Nephron progenitor cell (in vitro differentiated cells): ENCODE results near the gene ERAS.

Experiments
- DNase-seq: peaks from one replicate; pipeline ENCODE4 v3.0.0; 2021
- H3K27ac Mint-ChIP-seq: 2 replicates; pipeline ENCODE4 v1.8.0; 2021; ENCODE audit warnings: mild to moderate bottlenecking, moderate library complexity, mixed read lengths
- H3K27me3 Mint-ChIP-seq: 2 replicates; pipeline ENCODE4 v1.8.0; 2021; ENCODE audit warnings: mild to moderate bottlenecking, low read depth, mixed read lengths; ENCODE audit not compliant: poor library complexity
- H3K36me3 Mint-ChIP-seq: 2 replicates; pipeline ENCODE4 v1.8.0; 2021; ENCODE audit warnings: low read depth, mixed read lengths
- H3K4me1 Mint-ChIP-seq: 2 replicates; pipeline ENCODE4 v1.8.0; 2021; ENCODE audit warnings: mixed read lengths
- H3K4me3 Mint-ChIP-seq: 2 replicates; pipeline ENCODE4 v1.8.0; 2021; ENCODE audit warnings: mild to moderate bottlenecking, moderate library complexity, mixed read lengths
- H3K9me3 Mint-ChIP-seq: 2 replicates; pipeline ENCODE4 v1.8.0; 2021; ENCODE audit warnings: mild to moderate bottlenecking, moderate library complexity, mixed read lengths
- TF ChIP-seq, protein P1 (sequence below): fragments of 200-600 bp; sonication (generic); IDR thresholded peaks from 2 replicates; pipeline ENCODE4 v1.5.0; 2021; ENCODE audit warnings: antibody characterized with exemption

Gene ERAS

GRCh38 chrX:48831136-48831908 is 5.0 kb downstream of the ERAS start:
- Mint-ChIP-seq H3K9me3 (peaks cover 68% of the 10 kb centered on the region), H3K27me3 (peaks cover 86% of the 10 kb centered on the region)
- TF ChIP-seq, protein P1, sequence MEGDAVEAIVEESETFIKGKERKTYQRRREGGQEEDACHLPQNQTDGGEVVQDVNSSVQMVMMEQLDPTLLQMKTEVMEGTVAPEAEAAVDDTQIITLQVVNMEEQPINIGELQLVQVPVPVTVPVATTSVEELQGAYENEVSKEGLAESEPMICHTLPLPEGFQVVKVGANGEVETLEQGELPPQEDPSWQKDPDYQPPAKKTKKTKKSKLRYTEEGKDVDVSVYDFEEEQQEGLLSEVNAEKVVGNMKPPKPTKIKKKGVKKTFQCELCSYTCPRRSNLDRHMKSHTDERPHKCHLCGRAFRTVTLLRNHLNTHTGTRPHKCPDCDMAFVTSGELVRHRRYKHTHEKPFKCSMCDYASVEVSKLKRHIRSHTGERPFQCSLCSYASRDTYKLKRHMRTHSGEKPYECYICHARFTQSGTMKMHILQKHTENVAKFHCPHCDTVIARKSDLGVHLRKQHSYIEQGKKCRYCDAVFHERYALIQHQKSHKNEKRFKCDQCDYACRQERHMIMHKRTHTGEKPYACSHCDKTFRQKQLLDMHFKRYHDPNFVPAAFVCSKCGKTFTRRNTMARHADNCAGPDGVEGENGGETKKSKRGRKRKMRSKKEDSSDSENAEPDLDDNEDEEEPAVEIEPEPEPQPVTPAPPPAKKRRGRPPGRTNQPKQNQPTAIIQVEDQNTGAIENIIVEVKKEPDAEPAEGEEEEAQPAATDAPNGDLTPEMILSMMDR, result no peak

GRCh38 chrX:48831909-48832291 is 5.6 kb downstream of the ERAS start:
- Mint-ChIP-seq H3K27me3 (peaks cover 91% of the 10 kb centered on the region), H3K4me3 (no peak overlapping the region), H3K36me3 (peaks cover 17% of the 10 kb centered on the region), H3K4me1 (peaks cover 12% of the 10 kb centered on the region), H3K9me3 (peaks cover 71% of the 10 kb centered on the region), H3K27ac (no peak overlapping the region)
- DNase-seq, result peak; percentile 38
- TF ChIP-seq, protein P1, result no peak

More at GRCh38 chrX:48831136-48831908, 5.0 kb downstream of the ERAS start:
- Mint-ChIP-seq H3K4me1 (peaks cover 12% of the 10 kb centered on the region), H3K36me3 (peaks cover 17% of the 10 kb centered on the region), H3K27ac (no peak overlapping the region), H3K4me3 (no peak overlapping the region)
- DNase-seq, result no peak

DNA sequence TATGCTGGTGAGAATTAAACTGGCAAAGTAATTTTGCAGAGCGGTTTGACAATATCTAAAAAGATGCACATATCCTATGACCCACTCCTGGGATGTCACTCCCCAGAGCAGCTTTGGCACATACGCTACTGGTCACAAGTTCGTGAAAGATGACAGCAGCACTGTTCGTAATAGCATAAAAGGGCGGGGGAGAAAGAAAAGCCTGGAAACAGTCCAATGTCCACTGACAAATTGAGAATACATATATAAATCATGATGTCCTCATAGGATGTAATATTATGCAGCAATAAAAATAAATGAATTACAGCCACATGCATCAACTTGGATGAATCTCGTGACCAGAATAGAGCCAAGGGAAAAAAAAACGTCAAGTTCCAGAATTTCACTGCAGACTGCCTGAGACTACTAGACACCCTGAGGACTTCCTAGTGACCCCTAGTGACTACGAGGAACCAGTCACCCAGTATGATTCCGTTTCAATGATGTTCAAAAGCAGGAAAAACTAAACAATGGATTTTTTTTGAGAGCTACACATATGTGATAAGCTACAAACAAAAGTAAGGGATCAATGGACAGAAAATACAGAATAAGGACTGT is 7.3 kb downstream of the ERAS start:
- Mint-ChIP-seq H3K9me3 (peaks cover 67% of the 10 kb centered on the region), H3K36me3 (peaks cover under 1% of the 10 kb centered on the region), H3K27me3 (peaks cover 95% of the 10 kb centered on the region), H3K27ac (no peak overlapping the region), H3K4me1 (peaks cover 12% of the 10 kb centered on the region), H3K4me3 (peak overlapping the region; percentile 29)
- no peak for DNase-seq
- TF ChIP-seq, protein P1, result no peak

- H3K36me3 Mint-ChIP-seq, result no peaks in the 10 kb centered on the region
- H3K27ac Mint-ChIP-seq, result no peak overlapping the region
- no peak for DNase-seq
- peaks cover 93% of the 10 kb centered on the region for H3K27me3 Mint-ChIP-seq
- H3K4me1 Mint-ChIP-seq, result peaks cover 12% of the 10 kb centered on the region
- peaks cover 64% of the 10 kb centered on the region for H3K9me3 Mint-ChIP-seq
- H3K4me3 Mint-ChIP-seq, result peak overlapping the region; percentile 70
- TF ChIP-seq, protein P1, result no peak
Measured at GRCh38 chrX:48834383-48834709, 8.0 kb downstream of the ERAS start.

DNA sequence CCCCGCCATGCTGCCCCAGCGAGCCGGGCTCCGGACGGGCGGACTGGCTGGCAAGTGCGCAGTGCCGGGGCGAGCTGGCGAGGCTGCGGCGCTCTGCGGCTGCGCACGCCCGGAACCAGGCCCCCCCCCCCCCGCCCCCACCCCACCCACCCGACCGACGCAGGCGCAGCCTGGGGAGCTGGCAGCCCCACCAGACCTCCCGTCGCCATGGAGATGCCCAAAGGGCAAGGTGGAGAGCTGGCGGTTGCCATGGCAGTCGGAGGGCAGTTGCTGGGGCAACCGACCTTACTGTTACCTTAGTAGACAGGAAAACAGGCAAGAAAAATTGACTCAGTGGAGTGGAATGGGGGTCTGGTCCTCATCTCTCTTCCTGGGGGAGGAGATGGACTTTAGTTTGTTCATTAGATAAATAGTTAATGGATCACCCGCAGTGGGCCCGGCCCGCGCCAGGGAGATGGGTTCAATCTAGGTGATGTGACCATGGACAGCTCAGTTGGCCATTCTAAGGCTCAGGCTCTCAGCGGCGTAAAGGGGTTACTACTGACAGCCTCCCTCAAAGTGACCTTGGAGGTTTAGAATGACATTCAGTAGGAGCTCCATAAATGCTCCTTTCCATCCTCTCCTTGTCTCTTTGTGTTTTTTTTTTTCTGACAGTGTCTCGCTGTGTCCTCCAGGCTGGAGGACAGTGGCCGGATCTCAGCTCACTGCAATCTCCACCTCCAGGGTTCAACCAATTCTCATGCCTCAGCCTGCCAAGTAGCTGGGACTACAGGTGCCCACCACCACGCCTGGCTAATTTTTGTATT is 9.4 kb downstream of the ERAS start, which contains the start of gene PCSK1N:
TSS of gene PCSK1N (minus strand) at position 87 of the 806 bp plus-strand sequence. CDS start at position 9, 78 bp downstream.
- Mint-ChIP-seq H3K36me3 (no peaks in the 10 kb centered on the region), H3K9me3 (peaks cover 57% of the 10 kb centered on the region), H3K4me3 (peak within 1 kb of the TSS; percentile 70), H3K27me3 (peaks cover 86% of the 10 kb centered on the region), H3K4me1 (peaks cover 12% of the 10 kb centered on the region), H3K27ac (no peak within 1 kb of the TSS)
- peak; percentile 36 for DNase-seq
- TF ChIP-seq, protein P1, result no peak
